ENCODE results near the gene IGFBP7. TPM values are rescaled to one million over a fixed set of nuclear protein-coding genes. Genes with fewer than 3 reads are reported as not detected.
A peak's percentile ranks its signal among the peaks of the same experiment; 100 is the strongest.

The IGFBP7 gene
- total RNA-seq, 6 experiments from 2014 or later, result 46.2 to 347 (median 163) TPM

- WGBS (ENCODE audit: insufficient coverage, low coverage, low lambda C conversion rate, missing lambda C conversion rate), result 79% methylated on average over 1 of the region's 1 CpG
- H3K36me3 ChIP-seq, result no peaks in the 10 kb centered on the region
- H3K4me1 ChIP-seq, result no peaks in the 10 kb centered on the region
- TF ChIP-seq, protein P1, sequence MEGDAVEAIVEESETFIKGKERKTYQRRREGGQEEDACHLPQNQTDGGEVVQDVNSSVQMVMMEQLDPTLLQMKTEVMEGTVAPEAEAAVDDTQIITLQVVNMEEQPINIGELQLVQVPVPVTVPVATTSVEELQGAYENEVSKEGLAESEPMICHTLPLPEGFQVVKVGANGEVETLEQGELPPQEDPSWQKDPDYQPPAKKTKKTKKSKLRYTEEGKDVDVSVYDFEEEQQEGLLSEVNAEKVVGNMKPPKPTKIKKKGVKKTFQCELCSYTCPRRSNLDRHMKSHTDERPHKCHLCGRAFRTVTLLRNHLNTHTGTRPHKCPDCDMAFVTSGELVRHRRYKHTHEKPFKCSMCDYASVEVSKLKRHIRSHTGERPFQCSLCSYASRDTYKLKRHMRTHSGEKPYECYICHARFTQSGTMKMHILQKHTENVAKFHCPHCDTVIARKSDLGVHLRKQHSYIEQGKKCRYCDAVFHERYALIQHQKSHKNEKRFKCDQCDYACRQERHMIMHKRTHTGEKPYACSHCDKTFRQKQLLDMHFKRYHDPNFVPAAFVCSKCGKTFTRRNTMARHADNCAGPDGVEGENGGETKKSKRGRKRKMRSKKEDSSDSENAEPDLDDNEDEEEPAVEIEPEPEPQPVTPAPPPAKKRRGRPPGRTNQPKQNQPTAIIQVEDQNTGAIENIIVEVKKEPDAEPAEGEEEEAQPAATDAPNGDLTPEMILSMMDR (IDR thresholded peaks at IDR 0.05), result no peak
- TF ChIP-seq POLR2A (IDR thresholded peaks at IDR 0.05), result no peak
- no peaks in the 10 kb centered on the region for H3K27me3 ChIP-seq
- DNase-seq (no peak), ATAC-seq (no peak)
- peak overlapping the region; percentile 25 to 61 (median 60) for H3K27ac ChIP-seq
- H3K4me3 ChIP-seq, result no peak overlapping the region
- intact Hi-C loops (cut with DNase I), result no loop called here
- H3K9me3 ChIP-seq, result no peaks in the 10 kb centered on the region
Observed at GRCh38 chr4:57044996-57045395, 65.2 kb downstream of the IGFBP7 start.

GRCh38 chr4:57044279-57044678 is 65.9 kb downstream of the IGFBP7 start:
- intact Hi-C loops (cut with DNase I), result no loop called here
- DNase-seq (no peak), ATAC-seq (no peak)
- TF ChIP-seq POLR2A (IDR thresholded peaks at IDR 0.05), result no peak
- TF ChIP-seq, protein P1 (IDR thresholded peaks at IDR 0.05), result no peak
- Histone ChIP-seq H3K27ac (peak overlapping the region; percentile 25 to 61 (median 60)), H3K9me3 (no peaks in the 10 kb centered on the region), H3K36me3 (no peaks in the 10 kb centered on the region), H3K27me3 (no peaks in the 10 kb centered on the region), H3K4me1 (no peaks in the 10 kb centered on the region), H3K4me3 (no peak overlapping the region)
- WGBS (ENCODE audit: insufficient coverage, low coverage, low lambda C conversion rate, missing lambda C conversion rate), result 78% methylated on average over 1 of the region's 1 CpG

GRCh38 chr4:57043347-57044251 is 66.6 kb downstream of the IGFBP7 start:
- Histone ChIP-seq H3K9me3 (no peaks in the 10 kb centered on the region), H3K36me3 (no peaks in the 10 kb centered on the region), H3K27ac (peak overlapping the region; percentile 26 to 82 (median 60)), H3K4me3 (no peak overlapping the region), H3K4me1 (no peaks in the 10 kb centered on the region), H3K27me3 (no peaks in the 10 kb centered on the region)
- TF ChIP-seq, protein P1 (IDR thresholded peaks at IDR 0.05), result no peak
- TF ChIP-seq POLR2A (IDR thresholded peaks at IDR 0.05), result no peak
- ATAC-seq (peak; percentile 54 to 66 (median 60)), DNase-seq (no peak)
- intact Hi-C loops (cut with DNase I), result no loop called here
- WGBS (ENCODE audit: insufficient coverage, low coverage, low lambda C conversion rate, missing lambda C conversion rate), result 36% methylated on average over 6 of the region's 6 CpGs

DNA sequence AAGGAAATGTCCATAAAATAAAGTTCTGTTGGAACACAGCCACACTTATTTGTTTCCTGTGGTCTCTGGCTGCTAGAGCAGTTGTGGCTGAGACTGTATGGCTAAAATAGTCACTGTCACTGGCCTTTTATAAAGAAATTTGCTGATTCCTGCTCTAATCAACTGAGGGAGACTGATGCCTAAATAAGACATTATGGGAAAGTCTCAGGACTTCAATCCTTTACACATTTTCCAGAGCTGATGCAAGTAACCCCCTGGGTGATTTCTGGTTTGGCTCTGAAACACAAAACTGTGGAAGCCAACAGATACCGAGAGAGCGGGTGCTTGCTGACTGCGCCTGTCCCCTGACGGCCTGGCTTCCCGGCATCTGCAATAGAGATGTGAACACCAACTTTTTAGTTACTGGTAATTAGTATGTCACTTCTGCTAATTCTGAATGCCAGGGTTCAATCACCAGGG is 67.4 kb downstream of the IGFBP7 start:
- DNase-seq, result no peak
- Histone ChIP-seq H3K9me3 (no peaks in the 10 kb centered on the region), H3K36me3 (no peaks in the 10 kb centered on the region), H3K27ac (peak overlapping the region; percentile 26 to 82 (median 37)), H3K4me1 (no peaks in the 10 kb centered on the region), H3K4me3 (no peak overlapping the region), H3K27me3 (no peaks in the 10 kb centered on the region)
- 71% methylated on average over 5 of the region's 5 CpGs for WGBS (ENCODE audit: insufficient coverage, low coverage, low lambda C conversion rate, missing lambda C conversion rate)
- peak; percentile 30 to 53 (median 44) for ATAC-seq
- intact Hi-C loops (cut with DNase I), result no loop called here
- no peak for TF ChIP-seq POLR2A (IDR thresholded peaks at IDR 0.05)
- TF ChIP-seq, protein P1 (IDR thresholded peaks at IDR 0.05), result no peak

Measured in right lobe of liver (tissue), 6 donors.